CD4-positive, CD25-positive, alpha-beta regulatory T cell (primary cell): ENCODE results near the gene STXBP6. TPM values are rescaled to one million over a fixed set of nuclear protein-coding genes. Genes with fewer than 3 reads are reported as not detected.

Source experiments
- ATAC-seq, 2 donors: fragments of 150-1000 bp; cut with Tn5 transposase; one replicate each; pipeline ENCODE4 v1.10.0; 2021; ENCODE audit warnings: low read depth in 2 of 2, moderate number of reproducible peaks in 2 of 2, moderate library complexity in 1 of 2
- DNase-seq, 3 donors: peaks; one replicate each; pipeline versions ENCODE4 v3.0.0 to v3.0.0-alpha.2; 2012 to 2022; ENCODE audit warnings: mixed read lengths in 1 of 3
- H3K27ac ChIP-seq: one replicate; pipeline ENCODE4 v1.7.0; 2013; ENCODE audit warnings: mild to moderate bottlenecking, low read length; ENCODE audit not compliant: insufficient read depth, poor library complexity, severe bottlenecking
- H3K27me3 ChIP-seq: one replicate; pipeline ENCODE4 v1.7.0; 2013; ENCODE audit warnings: low read length; ENCODE audit not compliant: control insufficient read depth, insufficient read depth
- H3K36me3 ChIP-seq: one replicate; pipeline ENCODE4 v1.7.0; 2013; ENCODE audit warnings: mild to moderate bottlenecking, low read length, moderate library complexity; ENCODE audit not compliant: control insufficient read depth, insufficient read depth
- H3K4me1 ChIP-seq: 2 replicates; pipeline ENCODE4 v1.7.0; 2013; ENCODE audit warnings: mild to moderate bottlenecking, low read length; ENCODE audit not compliant: insufficient read depth, control insufficient read depth, poor library complexity, severe bottlenecking
- H3K4me3 ChIP-seq: one replicate; pipeline ENCODE4 v1.7.0; 2013; ENCODE audit warnings: low read depth, mild to moderate bottlenecking, low read length, moderate library complexity
- H3K9me3 ChIP-seq, 2 experiments: 1 replicate in 1 of 2; 2 replicates in 1 of 2; pipeline ENCODE4 v1.7.0; 2013; ENCODE audit warnings: low read length in 2 of 2, mild to moderate bottlenecking in 1 of 2, moderate library complexity in 1 of 2; ENCODE audit not compliant: control insufficient read depth in 2 of 2
- H3K27ac Mint-ChIP-seq, 3 donors: one replicate each; pipeline ENCODE4 v1.8.0; 2020 to 2022; ENCODE audit warnings: mild to moderate bottlenecking in 3 of 3, mixed read lengths in 3 of 3, moderate library complexity in 2 of 3
- H3K27me3 Mint-ChIP-seq: one replicate; pipeline ENCODE4 v1.8.0; 2022; ENCODE audit warnings: mild to moderate bottlenecking, mixed read lengths
- H3K36me3 Mint-ChIP-seq: one replicate; pipeline ENCODE4 v1.8.0; 2020; ENCODE audit warnings: mixed read lengths
- H3K4me1 Mint-ChIP-seq, 4 donors: one replicate each; pipeline ENCODE4 v1.8.0; 2020 to 2022; ENCODE audit warnings: mixed read lengths in 4 of 4, mild to moderate bottlenecking in 1 of 4
- H3K4me3 Mint-ChIP-seq, 4 donors: one replicate each; pipeline ENCODE4 v1.8.0; 2020 to 2022; ENCODE audit warnings: mild to moderate bottlenecking in 4 of 4, mixed read lengths in 4 of 4, moderate library complexity in 3 of 4
- H3K9me3 Mint-ChIP-seq, 7 donors: one replicate each; pipeline ENCODE4 v1.8.0; 2020 to 2022; ENCODE audit warnings: mixed read lengths in 7 of 7, mild to moderate bottlenecking in 3 of 7, moderate library complexity in 2 of 7
- polyA plus RNA-seq, 4 donors: library from polyadenylated mRNA; unstranded; fragments of 300-500 nt; fragmentation: Illumina TruSeq; gene quantifications; one replicate each; pipeline ENCODE4 v1.2.3, GENCODE V29; 2021
- total RNA-seq: library from RNA; stranded (reverse); gene quantifications from one replicate; pipeline ENCODE4 v1.2.3, GENCODE V29; 2022

Gene STXBP6
- total and polyA plus RNA-seq, 5 donors from 2014 or later: not detected

DNA sequence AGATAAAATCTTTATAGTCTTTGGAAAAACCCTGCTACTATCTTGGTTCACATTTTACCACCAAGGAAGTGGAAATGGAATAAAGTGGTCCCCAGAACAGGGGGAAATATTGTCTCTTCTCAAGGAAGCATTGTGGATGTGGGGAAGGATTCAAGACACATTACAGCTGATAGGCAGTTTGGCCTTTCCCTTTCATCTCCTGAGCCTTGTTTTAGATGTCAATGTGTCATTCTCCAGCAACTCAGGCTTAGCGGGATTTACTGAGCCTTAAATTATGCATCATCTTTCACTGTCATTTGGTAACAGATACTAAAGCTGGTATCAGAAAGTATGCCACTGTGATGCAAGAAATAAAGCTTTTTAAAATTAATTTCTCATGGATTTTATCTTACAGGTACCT lies 136.2 kb downstream of the STXBP6 start:
- Mint-ChIP-seq H3K27ac (no peak overlapping the region), H3K4me1 (no peaks in the 10 kb centered on the region), H3K9me3 (peaks cover 0 to 1% (median 0%) of the 10 kb centered on the region in 7 donors), H3K4me3 (no peak overlapping the region), H3K36me3 (no peaks in the 10 kb centered on the region), H3K27me3 (peaks cover 5% of the 10 kb centered on the region)
- H3K4me3 ChIP-seq: no peak overlapping the region
- no peaks in the 10 kb centered on the region for H3K9me3 ChIP-seq
- no peaks in the 10 kb centered on the region for H3K4me1 ChIP-seq
- H3K36me3 ChIP-seq: no peaks in the 10 kb centered on the region
- H3K27me3 ChIP-seq: peaks cover under 1% of the 10 kb centered on the region
- ATAC-seq: no peak
- no peak overlapping the region for H3K27ac ChIP-seq
- no peak for DNase-seq

DNA sequence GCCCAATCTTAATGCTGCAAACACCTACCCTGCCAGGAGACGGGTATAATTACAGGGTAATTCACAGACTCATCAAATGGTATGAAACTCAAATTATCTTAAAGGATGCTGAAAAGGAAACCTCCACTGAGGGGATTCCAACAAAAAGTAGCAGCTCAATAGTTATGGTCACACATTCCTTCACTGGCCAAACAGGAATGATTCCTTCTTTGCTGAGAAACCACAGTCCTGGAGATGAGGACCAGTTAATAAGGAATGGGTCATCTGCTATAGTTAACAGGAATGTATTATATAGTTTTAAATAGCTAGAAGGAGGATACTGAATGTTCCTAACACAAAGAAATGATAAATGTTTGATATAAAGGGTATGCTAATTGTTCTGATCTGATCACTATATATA lies 136.9 kb downstream of the STXBP6 start:
- no peak overlapping the region for H3K4me3 Mint-ChIP-seq
- no peaks in the 10 kb centered on the region for H3K4me1 Mint-ChIP-seq
- Histone ChIP-seq H3K36me3 (no peaks in the 10 kb centered on the region), H3K4me3 (no peak overlapping the region), H3K27me3 (no peaks in the 10 kb centered on the region), H3K9me3 (no peaks in the 10 kb centered on the region), H3K27ac (no peak overlapping the region), H3K4me1 (no peaks in the 10 kb centered on the region)
- H3K27me3 Mint-ChIP-seq: peaks cover 5% of the 10 kb centered on the region
- no peak overlapping the region for H3K27ac Mint-ChIP-seq
- no peaks in the 10 kb centered on the region for H3K36me3 Mint-ChIP-seq
- no peak for DNase-seq
- peaks cover 0 to 2% (median 0%) of the 10 kb centered on the region in 7 donors for H3K9me3 Mint-ChIP-seq
- no peak for ATAC-seq

DNA sequence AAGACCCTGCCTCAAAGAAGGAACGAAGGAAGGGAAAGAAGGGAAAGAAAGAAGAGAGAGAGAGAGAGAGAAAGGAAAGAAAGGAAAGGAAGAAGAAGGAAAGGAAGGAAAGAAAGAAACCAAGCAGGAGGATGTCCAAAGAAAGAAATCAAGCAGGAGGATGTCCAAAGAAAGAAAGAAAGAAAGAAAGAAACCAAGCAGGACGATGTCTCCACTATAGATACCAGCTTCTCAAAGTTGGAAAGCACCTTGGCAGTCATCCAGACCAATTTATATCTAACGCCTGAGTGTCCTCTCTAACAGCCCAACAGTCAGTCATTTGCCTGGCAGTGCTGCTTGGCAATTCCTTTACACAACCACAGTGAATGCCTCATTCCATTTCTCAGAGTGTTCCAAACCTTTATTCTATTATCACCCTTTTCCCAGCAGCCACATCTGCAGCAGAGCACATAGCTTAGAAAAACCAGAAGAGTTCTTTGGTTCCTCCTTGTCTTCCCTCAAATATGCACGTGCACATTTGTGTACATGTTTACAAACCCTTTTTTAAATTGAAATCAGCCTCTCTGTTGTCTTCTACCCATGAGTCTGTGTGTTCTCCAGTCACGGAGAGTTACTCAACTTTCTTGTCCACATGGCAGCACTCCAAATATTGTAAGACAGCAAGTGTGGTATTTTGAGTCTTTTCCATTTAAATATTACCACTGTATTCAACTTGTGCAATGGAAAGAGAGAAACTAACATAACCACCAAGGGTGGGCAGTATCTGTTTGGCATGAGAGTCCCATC lies 138.4 kb downstream of the STXBP6 start:
- peaks cover 5% of the 10 kb centered on the region for H3K27me3 Mint-ChIP-seq
- no peak overlapping the region for H3K4me3 Mint-ChIP-seq
- Histone ChIP-seq H3K9me3 (no peaks in the 10 kb centered on the region), H3K4me1 (no peaks in the 10 kb centered on the region), H3K36me3 (no peaks in the 10 kb centered on the region), H3K27ac (no peak overlapping the region), H3K4me3 (no peak overlapping the region), H3K27me3 (no peaks in the 10 kb centered on the region)
- DNase-seq (no peak), ATAC-seq (no peak)
- H3K4me1 Mint-ChIP-seq: no peaks in the 10 kb centered on the region
- peak overlapping the region in 1 of 3 donors; percentile 21 for H3K27ac Mint-ChIP-seq
- H3K9me3 Mint-ChIP-seq: peaks cover 0 to 4% (median 0%) of the 10 kb centered on the region in 7 donors
- H3K36me3 Mint-ChIP-seq: no peaks in the 10 kb centered on the region

- H3K27me3 ChIP-seq: no peaks in the 10 kb centered on the region
- no peaks in the 10 kb centered on the region for H3K36me3 Mint-ChIP-seq
- peaks cover 0 to 4% (median 0%) of the 10 kb centered on the region in 7 donors for H3K9me3 Mint-ChIP-seq
- no peak overlapping the region for H3K4me3 Mint-ChIP-seq
- H3K9me3 ChIP-seq: no peaks in the 10 kb centered on the region
- H3K4me3 ChIP-seq: no peak overlapping the region
- H3K27me3 Mint-ChIP-seq: peaks cover 5% of the 10 kb centered on the region
- H3K27ac ChIP-seq: no peak overlapping the region
- H3K27ac Mint-ChIP-seq: no peak overlapping the region
- H3K4me1 ChIP-seq: no peaks in the 10 kb centered on the region
- DNase-seq (no peak), ATAC-seq (no peak)
- no peaks in the 10 kb centered on the region for H3K36me3 ChIP-seq
- H3K4me1 Mint-ChIP-seq: no peaks in the 10 kb centered on the region
These were observed 139.4 kb downstream of the STXBP6 start for GRCh38 chr14:24910408-24910986.

DNA sequence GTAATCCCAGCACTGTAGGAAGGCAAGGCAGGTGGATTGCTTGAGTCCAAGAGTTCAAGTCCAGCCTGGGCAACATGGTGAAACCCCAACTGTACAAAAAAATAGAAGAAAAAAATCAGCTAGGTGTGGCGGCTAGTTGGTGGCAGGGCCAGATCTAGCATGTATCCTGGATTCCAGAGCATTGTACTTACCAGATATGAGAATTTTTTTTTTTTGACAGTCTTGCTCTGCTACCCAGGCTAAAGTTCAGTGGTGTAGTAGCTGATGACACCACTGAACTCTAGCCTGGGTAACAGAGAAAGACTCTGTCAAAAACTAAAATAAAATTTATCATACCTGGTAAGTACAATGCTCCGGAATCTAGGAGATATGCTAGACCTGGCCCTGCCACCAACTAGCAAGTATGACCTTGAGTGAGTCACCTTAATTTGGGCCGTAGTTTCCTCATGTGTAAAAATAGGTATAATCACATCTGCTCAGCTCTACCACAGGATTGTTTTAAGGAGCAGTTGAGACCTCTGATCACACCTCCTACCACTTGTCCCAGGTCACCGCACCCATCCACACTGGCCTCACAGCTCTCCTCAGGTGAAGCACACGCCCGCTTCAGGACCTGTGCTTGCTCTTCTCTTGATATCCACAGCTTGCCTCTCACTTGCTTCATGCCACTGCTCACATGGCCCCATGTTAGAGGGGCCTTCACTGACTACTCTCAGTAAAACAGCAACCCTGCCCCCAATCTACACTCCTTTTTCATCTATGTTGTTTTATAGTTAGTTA lies 140.2 kb downstream of the STXBP6 start:
- Histone ChIP-seq H3K4me3 (no peak overlapping the region), H3K36me3 (no peaks in the 10 kb centered on the region), H3K4me1 (no peaks in the 10 kb centered on the region), H3K27ac (no peak overlapping the region), H3K9me3 (no peaks in the 10 kb centered on the region), H3K27me3 (no peaks in the 10 kb centered on the region)
- DNase-seq (no peak), ATAC-seq (no peak)
- Mint-ChIP-seq H3K9me3 (peaks cover 0 to 4% (median 0%) of the 10 kb centered on the region in 7 donors), H3K4me1 (no peaks in the 10 kb centered on the region), H3K4me3 (no peak overlapping the region), H3K27ac (no peak overlapping the region), H3K27me3 (peaks cover 5% of the 10 kb centered on the region), H3K36me3 (no peaks in the 10 kb centered on the region)

GRCh38 chr14:24908592-24909236 lies 141.2 kb downstream of the STXBP6 start:
- Histone ChIP-seq H3K27me3 (no peaks in the 10 kb centered on the region), H3K4me1 (no peaks in the 10 kb centered on the region), H3K36me3 (no peaks in the 10 kb centered on the region), H3K27ac (no peak overlapping the region), H3K9me3 (no peaks in the 10 kb centered on the region), H3K4me3 (no peak overlapping the region)
- Mint-ChIP-seq H3K36me3 (no peaks in the 10 kb centered on the region), H3K27ac (no peak overlapping the region), H3K4me1 (no peaks in the 10 kb centered on the region), H3K9me3 (peaks cover 0 to 4% (median 0%) of the 10 kb centered on the region in 7 donors), H3K4me3 (no peak overlapping the region), H3K27me3 (peaks cover 5% of the 10 kb centered on the region)
- DNase-seq: no peak
- ATAC-seq: no peak

DNA sequence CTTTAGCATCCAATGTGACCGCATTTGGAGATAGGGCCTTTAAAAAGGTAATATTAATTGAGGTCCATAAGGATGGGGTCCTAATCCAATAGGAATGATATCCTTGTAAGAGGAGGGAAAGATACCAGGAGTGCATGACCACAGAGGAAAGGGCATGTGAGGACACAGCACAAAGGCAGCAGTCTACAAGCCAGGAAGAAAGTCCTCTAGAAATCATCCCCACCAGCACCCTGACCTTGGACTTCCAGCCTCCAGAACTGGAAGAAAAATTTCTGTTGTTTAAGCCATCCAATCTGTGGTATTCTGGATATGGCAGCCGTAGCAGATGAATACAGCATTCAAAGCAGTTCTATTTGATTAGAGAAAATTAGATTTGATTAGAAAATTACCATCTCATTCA lies 145.4 kb downstream of the STXBP6 start:
- H3K4me1 Mint-ChIP-seq: no peaks in the 10 kb centered on the region
- no peak for ATAC-seq
- no peak overlapping the region for H3K27ac ChIP-seq
- no peaks in the 10 kb centered on the region for H3K36me3 Mint-ChIP-seq
- H3K4me1 ChIP-seq: no peaks in the 10 kb centered on the region
- H3K4me3 ChIP-seq: no peak overlapping the region
- H3K36me3 ChIP-seq: no peaks in the 10 kb centered on the region
- peaks cover 0 to 4% (median 0%) of the 10 kb centered on the region in 7 donors for H3K9me3 Mint-ChIP-seq
- H3K27ac Mint-ChIP-seq: no peak overlapping the region
- no peaks in the 10 kb centered on the region for H3K9me3 ChIP-seq
- no peak overlapping the region for H3K4me3 Mint-ChIP-seq
- DNase-seq: no peak
- H3K27me3 ChIP-seq: no peaks in the 10 kb centered on the region
- no peaks in the 10 kb centered on the region for H3K27me3 Mint-ChIP-seq
